RWPE1 (cell line): ENCODE data around the gene PRDX1.
"Not testable (repeated sequence)": the region's sequence is repeated elsewhere in the genome, so short reads cannot be mapped to it uniquely, and the experiment has no call there.

ENCODE experiments used
- CTCF ChIA-PET: fragments of 350-600 bp; sonication (Branson Sonifier 250); formaldehyde crosslinking; extraction: SDS; loops from one replicate; lab custom pipeline; 2021; lab: Yijun Ruan, JAX
- POLR2A ChIA-PET: fragments of 400-600 bp; formaldehyde crosslinking; extraction: SDS; loops from one replicate; lab custom pipeline; 2020; ENCODE audit warnings: antibody characterized with exemption; ENCODE audit not compliant: low non-redundant PET; lab: Yijun Ruan, JAX
- DNase-seq: peaks from one replicate; pipeline ENCODE4 v3.0.0; 2012; ENCODE audit warnings: low spot score
- H3K27ac ChIP-seq: fragments of 450-650 bp; 2 replicates; pipeline ENCODE4 v1.5.1; 2017
- CTCF ChIP-seq: fragments of 450-650 bp; conservative IDR thresholded peaks from 2 replicates; pipeline ENCODE4 v1.5.1; 2017; ENCODE audit warnings: low read depth, mild to moderate bottlenecking

PRDX1 gene

GRCh38 chr1:45477646-45478045, 44.0 kb downstream of the PRDX1 start:
- ChIA-PET POLR2A (no interaction called here), CTCF (no interaction called here)
- H3K27ac ChIP-seq, result no peak overlapping the region
- no peak for DNase-seq
- TF ChIP-seq CTCF, result no peak

DNA sequence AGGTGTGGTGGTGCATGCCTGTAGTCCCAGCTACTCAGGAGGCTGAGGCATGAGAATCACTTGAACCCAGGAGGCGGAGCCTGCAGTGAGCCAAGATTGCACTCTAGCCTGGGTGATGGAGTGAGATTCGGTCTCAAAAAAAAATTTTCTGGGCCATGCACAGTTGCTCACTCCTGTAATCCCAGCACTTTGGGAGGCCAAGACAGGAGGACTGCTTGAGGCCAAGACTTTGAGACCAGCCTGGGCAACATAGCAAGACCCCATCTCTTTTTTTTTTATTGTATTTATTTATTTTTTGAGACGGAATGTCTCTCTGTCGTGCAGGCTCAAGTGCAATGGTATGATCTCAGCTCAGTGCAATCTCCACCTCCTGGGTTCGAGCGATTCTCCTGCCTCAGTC, 47.5 kb downstream of the PRDX1 start:
- CTCF ChIA-PET, DNase-seq, POLR2A ChIA-PET, H3K27ac ChIP-seq: not testable (repeated sequence)

DNA sequence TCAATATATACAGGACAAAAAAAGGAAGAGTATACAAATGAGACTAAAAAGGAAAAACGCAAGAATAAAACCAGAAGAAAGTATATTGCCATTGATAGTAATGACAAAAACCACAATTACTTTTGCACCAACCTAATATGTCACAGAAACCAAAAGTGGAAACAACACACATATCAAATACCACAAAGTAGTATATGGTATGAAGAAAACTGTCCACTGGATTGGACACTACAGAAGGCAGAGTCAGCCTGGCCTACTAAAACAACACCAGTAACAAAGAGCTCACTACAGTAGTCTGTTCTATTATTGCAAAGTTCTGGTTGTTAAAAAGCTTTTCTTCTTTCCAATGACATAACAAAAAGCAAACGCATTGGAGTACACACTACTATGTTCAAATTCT, 48.4 kb downstream of the PRDX1 start:
- no peak overlapping the region for H3K27ac ChIP-seq

GRCh38 chr1:45470306-45470798, 51.3 kb downstream of the PRDX1 start:
- ChIA-PET CTCF (interaction anchor here (0.6 to 0.7 kb wide), 2 partner anchors 32 to 271 kb away, joined by 3 to 4 read pairs; no protein-coding TSS in a partner anchor), POLR2A (no interaction called here)
- no peak for DNase-seq
- no peak for TF ChIP-seq CTCF
- no peak overlapping the region for H3K27ac ChIP-seq

More for the DNA sequence above, 48.4 kb downstream of the PRDX1 start:
- POLR2A ChIA-PET, result no interaction called here
- CTCF ChIA-PET, result interaction anchor here (0.6 kb wide), 2 partner anchors 48 to 84 kb away, joined by 3 to 4 read pairs; no protein-coding TSS in a partner anchor
- no peak for TF ChIP-seq CTCF
- DNase-seq, result no peak

GRCh38 chr1:45467353-45467752, 54.3 kb downstream of the PRDX1 start:
- DNase-seq, H3K27ac ChIP-seq, POLR2A ChIA-PET: not testable (repeated sequence)
- CTCF ChIA-PET, result interaction anchor here (0.6 kb wide), 1 partner anchor 772 kb away, joined by 4 read pairs; no protein-coding TSS in a partner anchor

- H3K27ac ChIP-seq, result no peak overlapping the region
- DNase-seq, result no peak
- CTCF ChIA-PET, result no interaction called here
- TF ChIP-seq CTCF, result no peak
- POLR2A ChIA-PET, result no interaction called here
Observed at GRCh38 chr1:45465277-45465676, 56.4 kb downstream of the PRDX1 start.
